HG02642 (cell line): ENCODE measurements around the gene MDC1.
A peak's percentile ranks its signal among the peaks of the same experiment; 100 is the strongest.
"Not testable (repeated sequence)": the region's sequence is repeated elsewhere in the genome, so short reads cannot be mapped to it uniquely, and the experiment has no call there.

Source experiments
- ATAC-seq: cut with Tn5 transposase; IDR thresholded peaks from one replicate; pipeline ENCODE4 v1.9.1; 2021; ENCODE audit warnings: mild to moderate bottlenecking; ENCODE audit not compliant: unreplicated experiment, poor library complexity

The MDC1 gene, protein sequence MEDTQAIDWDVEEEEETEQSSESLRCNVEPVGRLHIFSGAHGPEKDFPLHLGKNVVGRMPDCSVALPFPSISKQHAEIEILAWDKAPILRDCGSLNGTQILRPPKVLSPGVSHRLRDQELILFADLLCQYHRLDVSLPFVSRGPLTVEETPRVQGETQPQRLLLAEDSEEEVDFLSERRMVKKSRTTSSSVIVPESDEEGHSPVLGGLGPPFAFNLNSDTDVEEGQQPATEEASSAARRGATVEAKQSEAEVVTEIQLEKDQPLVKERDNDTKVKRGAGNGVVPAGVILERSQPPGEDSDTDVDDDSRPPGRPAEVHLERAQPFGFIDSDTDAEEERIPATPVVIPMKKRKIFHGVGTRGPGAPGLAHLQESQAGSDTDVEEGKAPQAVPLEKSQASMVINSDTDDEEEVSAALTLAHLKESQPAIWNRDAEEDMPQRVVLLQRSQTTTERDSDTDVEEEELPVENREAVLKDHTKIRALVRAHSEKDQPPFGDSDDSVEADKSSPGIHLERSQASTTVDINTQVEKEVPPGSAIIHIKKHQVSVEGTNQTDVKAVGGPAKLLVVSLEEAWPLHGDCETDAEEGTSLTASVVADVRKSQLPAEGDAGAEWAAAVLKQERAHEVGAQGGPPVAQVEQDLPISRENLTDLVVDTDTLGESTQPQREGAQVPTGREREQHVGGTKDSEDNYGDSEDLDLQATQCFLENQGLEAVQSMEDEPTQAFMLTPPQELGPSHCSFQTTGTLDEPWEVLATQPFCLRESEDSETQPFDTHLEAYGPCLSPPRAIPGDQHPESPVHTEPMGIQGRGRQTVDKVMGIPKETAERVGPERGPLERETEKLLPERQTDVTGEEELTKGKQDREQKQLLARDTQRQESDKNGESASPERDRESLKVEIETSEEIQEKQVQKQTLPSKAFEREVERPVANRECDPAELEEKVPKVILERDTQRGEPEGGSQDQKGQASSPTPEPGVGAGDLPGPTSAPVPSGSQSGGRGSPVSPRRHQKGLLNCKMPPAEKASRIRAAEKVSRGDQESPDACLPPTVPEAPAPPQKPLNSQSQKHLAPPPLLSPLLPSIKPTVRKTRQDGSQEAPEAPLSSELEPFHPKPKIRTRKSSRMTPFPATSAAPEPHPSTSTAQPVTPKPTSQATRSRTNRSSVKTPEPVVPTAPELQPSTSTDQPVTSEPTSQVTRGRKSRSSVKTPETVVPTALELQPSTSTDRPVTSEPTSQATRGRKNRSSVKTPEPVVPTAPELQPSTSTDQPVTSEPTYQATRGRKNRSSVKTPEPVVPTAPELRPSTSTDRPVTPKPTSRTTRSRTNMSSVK (N-terminal part only)

DNA sequence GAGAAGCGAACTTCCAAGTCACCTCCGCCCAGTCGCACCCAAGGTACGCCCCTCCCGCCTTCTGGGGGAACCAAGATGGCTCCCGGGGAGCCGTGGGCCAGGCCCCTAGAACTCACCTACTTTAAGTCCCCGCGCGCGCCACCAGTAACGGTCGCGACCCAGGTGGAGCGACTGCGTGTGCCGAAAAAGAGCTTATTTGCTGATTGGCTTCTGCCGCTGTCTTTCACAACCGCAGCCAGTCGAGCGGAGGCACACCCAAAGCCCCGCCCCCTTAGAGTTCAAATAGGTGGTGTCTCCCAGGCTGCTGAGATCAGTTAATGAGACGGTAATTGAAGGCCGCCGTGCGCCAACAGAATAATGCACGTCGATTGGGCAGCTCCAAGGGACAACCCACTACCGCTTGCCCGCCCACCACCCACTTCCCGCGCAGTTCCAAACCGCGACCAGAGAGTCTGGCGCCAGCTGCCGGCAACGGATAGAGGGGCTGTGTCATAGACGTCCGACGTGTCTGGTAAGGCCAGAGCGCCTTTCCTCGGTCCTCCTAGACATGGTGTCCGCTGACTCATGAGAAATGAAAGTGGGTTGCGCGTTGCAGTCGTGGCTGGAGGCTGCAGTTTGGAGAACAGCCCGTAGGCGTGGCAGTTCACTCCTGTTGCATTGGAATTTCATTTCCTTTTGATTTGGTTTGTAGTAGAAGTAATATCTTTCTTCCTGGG, at the start of gene MDC1:
TSS of gene MDC1 (minus strand) at position 153 of the 716 bp plus-strand sequence. CDS start 2,106 bp downstream, outside the sequence.
- peak; percentile 72 for ATAC-seq

DNA sequence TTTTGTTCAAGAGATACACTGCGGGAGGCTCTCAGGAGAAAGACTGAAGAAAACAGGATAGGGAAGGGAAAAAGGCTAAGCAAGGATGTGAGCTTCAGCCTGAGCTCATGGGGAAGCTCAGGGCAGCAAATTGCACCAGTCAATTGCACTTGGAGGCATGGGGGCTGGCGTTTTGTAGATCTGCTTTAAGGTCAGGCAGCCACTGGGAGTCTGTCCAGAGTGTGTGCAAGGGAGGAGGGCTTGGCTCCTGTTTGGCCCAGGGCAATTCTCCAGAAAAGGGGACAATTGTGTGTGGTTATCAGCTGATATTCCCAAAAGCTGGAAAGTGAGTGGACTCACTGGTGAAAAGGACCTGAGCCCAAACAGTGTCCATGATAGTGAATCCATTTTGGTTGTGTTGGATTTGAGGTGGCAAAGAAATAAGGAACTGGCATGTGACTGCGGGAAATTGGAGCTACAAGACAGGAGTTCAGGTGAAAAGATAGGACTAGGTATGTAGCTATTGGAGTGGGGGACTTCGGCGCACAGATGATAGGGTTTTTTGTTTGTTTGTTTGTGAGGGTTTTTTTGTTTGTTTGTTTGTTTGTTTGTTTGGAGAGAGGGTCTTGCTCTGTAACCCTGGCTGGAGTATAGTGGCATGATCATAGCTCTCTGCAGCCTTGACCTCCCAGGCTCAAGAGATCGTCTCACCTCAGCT, 49.5 kb upstream of the MDC1 start:
- ATAC-seq: no peak

DNA sequence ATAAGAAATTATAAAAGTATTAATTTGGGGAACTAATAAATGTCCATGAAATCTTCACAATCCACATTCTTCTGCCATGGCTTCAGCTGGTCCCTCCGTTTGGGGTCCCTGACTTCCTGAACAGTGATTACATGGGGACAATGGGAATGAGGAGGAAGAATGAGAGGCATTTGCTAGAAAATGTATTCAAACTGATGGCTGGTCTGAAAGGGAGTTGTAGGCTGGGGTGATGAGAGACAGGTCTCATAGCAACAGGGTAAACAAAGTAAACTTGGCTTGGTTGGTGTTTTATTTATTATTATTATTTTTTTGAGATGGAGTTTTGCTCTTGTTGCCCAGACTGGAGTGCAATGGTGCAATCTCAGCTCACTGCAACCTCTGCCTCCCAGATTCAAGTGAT, 48.4 kb upstream of the MDC1 start:
- ATAC-seq: not testable (repeated sequence)

DNA sequence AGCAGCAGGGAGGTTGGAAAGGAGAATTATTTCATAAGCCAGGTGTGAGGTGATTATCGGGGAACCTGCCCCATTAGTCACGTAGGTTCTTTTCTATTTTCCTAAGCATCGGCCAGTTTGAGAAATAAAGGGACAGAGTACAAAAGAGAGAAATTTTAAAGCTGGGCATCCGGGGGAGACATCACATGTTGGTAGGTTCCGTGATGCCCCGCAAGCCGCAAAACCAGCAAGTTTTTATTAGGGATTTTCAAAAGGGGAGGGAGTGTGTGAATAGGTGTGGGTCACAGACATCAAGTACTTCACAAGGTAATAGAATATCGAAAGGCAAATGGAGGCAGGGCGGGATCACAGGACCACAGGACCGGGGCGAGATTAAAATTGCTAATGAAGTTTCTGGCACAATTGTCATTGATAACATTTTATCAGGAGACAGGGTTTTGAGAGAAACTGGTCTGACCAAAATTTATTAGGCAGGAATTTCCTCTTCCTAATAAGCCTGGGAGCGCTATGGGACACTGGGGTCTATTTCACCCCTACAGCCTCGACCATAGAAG, 47.5 kb upstream of the MDC1 start:
- not testable (repeated sequence) for ATAC-seq

DNA sequence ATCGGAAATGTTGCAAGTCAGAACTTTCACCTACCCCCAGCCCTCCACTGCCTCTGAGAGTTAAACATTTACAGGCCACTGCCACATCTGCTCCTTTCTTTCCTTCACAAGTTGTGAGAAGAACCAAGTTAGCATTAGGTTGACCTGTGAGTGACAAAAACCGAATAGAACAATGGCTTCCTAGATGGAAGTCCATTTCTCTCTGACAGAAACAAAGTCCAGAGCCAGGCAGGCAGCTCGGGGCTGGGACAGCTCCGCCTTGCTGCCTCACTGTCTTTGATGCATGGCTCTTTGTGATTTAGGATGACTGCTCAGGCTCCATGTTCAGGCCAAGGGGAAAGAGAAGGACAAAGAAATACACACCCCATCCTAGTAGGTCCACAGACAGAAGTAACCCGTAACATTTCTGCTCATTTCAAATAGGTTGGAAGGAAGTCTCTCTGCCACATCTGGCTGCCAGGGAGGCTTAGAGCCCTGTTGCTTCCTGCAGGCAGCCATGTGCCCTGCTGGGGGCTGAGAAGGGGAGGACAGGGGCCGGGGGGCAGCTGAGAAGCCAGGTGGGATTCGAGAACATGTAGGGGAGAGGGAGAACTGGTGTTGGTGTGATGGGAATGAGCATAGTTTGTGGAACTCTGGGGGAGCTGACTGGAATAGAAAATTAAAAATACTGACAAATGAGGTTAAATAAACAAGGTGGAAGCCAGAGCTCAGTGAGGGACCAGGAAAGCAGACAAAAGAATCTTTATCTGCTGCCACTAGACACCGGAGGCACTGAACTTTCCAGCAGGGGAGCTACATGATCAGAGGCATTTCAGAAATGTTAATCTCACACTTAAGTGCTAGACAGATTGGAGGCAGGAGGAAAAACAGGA, 46.8 kb upstream of the MDC1 start:
- peak; percentile 35 for ATAC-seq

DNA sequence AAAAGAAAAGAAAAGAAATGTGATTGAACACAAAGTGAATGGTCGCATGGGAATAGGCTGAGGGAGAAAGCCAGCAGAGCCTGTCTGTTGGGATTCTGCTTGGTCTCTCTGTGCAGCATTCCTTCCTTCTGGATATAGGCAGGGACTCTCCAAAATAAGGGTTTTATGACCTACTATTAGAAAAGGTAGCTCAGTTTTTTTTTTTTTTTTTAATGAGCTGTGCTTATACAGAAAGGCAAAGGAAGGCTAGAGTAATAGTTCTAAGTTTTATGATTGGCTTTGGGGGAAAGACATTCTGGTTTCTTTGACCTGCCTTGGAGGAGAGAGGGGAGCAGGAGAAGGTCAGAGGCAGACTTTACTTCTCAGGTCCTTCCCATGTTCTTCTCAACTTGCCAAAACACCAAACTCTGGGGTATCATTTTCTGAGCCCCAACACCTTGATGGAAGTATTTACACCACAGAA, 46.1 kb upstream of the MDC1 start:
- no peak for ATAC-seq

DNA sequence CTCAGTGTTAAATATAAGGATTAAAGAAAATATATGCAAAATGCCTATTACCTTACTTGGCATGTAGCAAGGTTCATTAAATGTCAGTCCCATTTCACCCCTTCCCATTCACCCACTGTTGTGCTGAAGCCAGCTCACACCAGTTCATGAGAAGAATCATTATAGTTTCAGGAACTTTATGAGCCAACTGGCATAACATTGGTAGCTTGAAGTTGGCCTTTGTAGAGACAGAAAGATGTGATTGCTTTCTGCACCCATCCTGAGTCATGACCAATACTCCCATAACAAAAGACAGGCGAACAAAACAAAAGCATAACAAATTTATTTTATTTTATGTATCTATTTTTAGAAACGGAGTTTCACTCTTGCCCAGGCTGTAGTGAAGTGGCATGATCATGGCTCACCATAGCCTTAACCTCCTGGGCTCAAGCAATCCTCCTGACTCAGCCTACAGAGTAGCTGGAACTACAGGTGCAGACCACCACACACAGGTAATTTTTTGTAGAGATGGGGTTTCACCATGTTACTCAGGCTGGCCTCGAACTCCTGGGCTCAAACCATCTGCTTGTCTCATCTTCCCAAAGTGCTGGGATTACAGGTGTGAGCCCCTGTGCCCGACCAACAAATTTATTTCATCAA, 44.8 kb upstream of the MDC1 start:
- ATAC-seq: no peak

DNA sequence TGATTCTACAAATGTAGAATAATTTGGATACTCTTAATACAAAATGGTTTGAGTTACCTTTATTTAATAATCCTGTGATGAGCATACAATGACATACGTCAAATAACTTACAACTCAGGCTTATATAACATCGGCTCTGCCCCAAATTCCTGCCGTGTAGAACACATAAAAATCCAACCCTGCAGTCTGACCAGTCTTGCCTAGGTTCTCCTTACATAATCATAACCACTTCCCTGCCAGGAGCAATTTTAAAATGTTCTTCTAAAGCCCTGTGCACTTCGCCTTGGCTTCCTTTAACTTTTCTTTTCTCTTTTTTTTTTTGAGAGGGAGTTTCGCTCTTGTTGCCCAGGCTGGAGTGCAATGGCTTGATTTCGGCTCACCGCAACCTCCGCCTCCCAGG, 43.5 kb upstream of the MDC1 start:
- ATAC-seq: no peak

DNA sequence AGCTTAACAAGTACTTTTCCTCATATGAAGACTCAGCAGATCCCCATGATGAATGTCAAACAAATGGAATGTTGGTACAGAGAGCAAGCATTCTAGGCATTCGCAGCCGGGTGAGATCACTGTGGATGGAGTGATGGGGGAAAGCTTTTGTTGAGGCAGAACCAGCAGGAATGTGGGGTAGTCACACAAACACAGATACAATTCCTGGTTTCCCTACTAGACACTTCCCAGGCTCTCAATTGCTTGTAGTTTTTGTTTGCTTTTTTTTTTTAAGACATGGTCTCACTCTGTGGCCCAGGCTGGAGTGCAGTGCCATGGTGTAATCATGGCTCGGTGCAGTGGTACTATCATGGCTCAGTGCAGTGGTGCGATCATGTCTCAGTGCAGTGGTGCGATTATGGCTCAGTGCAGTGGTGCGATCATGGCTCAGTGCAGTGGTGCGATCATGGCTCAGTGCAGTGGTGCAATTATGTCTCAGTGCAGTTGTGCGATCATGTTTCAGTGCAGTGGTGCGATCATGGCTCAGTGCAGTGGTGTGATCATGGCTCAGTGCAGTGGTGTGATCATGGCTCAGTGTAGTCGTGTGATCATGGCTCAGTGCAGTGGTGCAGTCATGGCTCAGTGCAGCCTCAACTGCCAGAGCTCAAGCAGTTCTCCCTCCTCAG, 42.6 kb upstream of the MDC1 start:
- ATAC-seq: no peak

DNA sequence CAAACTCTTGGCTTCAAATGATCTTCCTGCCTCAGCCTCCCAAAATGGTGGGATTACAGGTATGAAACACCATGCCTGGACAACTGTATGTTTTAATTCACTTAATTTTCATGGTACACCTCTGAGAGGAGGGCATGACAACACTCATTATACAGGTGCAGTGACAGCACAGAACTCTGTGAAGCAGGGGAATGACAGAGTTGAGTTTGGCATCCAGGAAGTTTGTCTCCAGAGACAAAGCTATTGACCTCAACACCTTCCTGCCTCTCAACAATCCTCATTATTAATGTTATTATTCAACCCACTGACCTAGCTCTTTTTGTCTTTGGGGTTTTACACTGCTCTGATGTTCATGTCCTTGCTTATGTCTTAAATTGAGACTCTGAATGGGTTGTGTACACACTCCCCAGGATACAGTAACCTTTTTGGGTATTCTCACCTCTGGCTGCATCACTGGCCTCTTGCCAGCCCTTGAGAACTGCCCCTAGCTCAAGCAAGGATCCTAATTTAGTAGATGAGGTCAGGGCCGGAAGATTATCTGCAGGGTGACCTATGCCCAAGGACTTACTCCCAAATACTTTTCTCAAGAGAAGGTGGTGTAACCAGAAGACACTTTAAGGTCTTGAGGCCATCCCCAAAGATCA, 40.3 kb upstream of the MDC1 start:
- ATAC-seq: no peak

DNA sequence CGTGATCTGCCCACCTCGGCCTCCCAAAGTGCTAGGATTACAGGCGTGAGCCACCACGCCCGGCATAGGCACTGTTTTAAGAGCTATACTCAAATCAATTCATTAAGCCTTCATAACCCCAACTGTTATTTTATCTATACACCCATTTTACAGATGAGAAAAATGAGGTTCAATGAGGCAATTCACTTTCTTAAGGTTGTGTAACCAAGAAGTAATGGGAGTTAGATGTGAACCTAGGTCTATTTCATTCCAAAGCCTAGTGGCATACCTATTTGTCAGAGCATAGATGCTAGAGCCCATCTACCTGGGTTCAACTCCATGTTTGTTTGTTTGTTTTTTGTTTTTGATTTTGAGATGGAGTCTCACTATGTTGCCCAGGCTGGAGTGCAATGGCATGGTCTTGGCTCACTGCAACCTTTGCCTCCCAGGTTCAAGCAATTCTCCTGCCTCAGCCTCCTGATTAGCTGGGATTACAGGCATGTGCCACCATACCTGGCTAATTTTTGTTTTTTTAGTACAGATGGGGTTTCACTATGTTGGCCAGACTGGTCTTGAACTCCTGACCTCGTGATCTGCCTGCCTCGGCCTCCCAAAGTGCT, 39.4 kb upstream of the MDC1 start:
- not testable (repeated sequence) for ATAC-seq

DNA sequence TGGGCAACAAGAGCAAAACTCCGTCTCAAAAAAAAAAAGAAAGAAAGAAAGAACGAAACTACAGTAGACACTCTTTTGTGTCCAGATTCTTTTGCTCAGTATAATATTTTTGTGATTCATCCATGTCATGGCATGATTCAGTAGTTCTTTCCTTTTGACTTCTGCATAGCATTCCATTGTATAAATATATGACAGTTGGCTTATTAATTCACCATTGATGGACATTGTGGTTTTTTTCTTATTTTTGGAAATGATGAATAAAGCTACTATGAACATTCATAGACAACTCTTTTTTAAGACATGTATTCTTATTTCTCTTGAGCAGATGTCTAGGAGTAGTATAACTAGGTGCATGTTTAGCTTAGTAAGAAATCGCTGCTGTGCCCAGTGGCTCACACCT, 37.5 kb upstream of the MDC1 start:
- no peak for ATAC-seq

DNA sequence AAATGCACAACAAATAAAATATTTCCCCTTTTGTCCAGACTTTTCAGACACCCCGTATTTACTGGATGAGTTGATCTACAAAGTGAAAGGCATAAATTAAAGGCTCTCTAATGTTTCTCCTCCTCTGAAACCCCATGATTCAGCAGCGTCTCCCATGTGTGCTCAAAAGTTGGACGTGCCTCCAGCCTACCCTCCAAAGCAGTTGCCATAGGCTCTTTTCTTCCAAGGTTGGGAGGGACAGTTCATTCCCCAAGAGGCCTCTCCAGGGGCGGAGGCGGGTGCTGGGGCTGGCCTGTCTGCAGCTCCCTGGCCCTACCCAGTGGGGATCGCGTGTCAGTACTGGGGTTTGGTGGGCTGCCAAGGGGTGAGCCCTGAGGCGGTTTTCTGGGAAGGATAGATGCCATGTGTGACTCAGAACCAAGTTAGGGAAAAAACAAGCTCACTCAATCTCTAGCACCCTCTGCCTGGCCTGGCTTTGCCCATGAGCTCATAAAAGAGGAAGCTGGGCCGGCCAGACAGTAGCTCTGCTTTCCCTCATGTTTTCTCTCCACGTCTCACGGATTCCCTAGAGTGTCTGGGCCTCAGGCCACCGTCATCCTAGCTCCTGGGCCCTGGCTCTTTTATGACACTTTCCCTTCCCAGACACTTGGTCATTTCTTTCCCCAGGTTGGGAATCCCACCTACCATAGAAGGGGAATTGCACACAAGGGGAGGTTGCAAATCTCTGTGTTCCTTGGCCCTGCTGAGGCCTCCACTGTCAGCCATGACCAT, 35.3 kb upstream of the MDC1 start:
- no peak for ATAC-seq

DNA sequence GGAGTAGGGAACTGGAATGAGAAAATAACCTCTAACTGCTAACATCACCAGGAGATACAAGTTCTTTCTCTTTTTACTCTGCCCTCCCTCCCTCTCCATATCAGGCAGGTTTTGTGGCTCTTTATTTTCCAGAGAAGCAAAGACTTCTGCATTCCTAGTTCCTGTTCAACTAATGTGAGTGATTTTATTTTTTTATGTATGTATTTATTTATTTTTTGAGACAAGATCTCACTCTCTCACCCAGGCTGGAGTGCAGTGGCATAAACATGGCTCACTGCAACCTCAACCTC, 33.2 kb upstream of the MDC1 start:
- no peak for ATAC-seq

DNA sequence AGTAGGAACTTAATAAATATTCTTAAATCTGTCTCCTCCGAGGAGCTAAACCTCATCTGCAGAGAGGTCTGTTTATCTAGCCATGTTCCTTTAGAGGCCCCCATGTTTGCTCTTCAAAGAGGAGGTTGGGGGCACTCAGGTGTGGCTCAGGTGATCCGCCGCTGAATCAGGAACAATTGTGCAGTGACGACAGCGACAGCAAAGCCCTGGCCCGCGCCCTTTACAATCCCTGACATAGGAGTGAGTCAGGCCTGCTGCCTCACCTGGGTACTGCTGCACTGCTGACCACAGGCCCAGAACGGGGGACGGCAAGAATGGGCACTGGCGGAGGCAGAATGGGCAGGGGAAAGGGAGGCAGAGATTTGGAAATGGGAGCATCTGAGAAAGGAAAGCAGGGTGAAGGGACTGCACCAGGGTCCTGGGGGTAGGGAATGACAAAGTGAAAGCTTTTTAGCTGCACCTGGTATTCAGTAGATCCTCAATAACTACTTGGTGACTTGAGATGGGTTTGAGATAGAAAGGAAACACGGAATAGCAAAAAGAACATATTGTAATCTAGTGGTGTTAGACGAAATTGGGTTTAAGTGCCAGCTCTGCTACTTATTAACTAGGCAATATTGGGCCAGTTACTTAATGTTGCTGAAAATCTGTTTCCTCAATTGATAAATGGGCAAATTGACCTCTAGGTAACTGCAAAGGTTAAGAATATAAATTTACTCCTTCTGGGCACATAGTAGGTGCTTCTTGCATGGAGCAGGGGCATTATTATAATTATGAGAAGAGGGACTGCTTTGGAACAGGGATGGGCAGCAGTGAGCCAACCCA, 32.7 kb upstream of the MDC1 start:
- ATAC-seq: no peak
